Body of pancreas (tissue), 4 donors: ENCODE results near the gene ZNF714. TPM values are rescaled to one million over a fixed set of nuclear protein-coding genes. Genes with fewer than 3 reads are reported as not detected.

Source experiments
- ATAC-seq: fragments of 150-250 bp; one replicate; pipeline ENCODE4 v1.9.1; 2016
- DNase-seq, 4 donors: peaks; one replicate each; pipeline ENCODE4 v3.0.0-alpha.2; 2019
- H3K27ac ChIP-seq, 4 donors: fragments of 200-600 bp; sonication (generic); 1 replicate in 3 of 4; 2 replicates in 1 of 4; pipeline versions ENCODE4 v1.5.1 to v1.6.1; 2016 to 2019; ENCODE audit warnings: mild to moderate bottlenecking in 1 of 4, mixed read lengths in 1 of 4, moderate library complexity in 1 of 4
- H3K27me3 ChIP-seq, 2 donors: fragments of 200-600 bp; sonication (generic); one replicate each; pipeline ENCODE4 v1.6.0; 2016; ENCODE audit warnings: mild to moderate bottlenecking in 1 of 2
- H3K36me3 ChIP-seq, 2 donors: fragments of 200-600 bp; sonication (generic); replicated peaks in 1 of 2; 2 replicates each; pipeline ENCODE4 v1.5.1; 2016; ENCODE audit warnings: low read depth in 2 of 2; ENCODE audit not compliant: insufficient read depth in 1 of 2
- H3K4me1 ChIP-seq: fragments of 200-600 bp; sonication (generic); one replicate; pipeline ENCODE4 v1.6.0; 2016
- H3K4me3 ChIP-seq, 2 donors: fragments of 200-600 bp; sonication (generic); 1 replicate in 1 of 2; 2 replicates in 1 of 2; pipeline ENCODE4 v1.5.1; 2016 to 2019
- H3K9me3 ChIP-seq, 3 donors: fragments of 200-600 bp; sonication (generic); 1 replicate in 2 of 3; 2 replicates in 1 of 3; pipeline ENCODE4 v1.5.1; 2016
- CTCF ChIP-seq, 7 experiments: fragments of 450-650 bp in 4 of 7; fragments of 200-600 bp in 3 of 7; sonication (generic) in 3 of 7; IDR thresholded peaks; one replicate each; pipeline ENCODE4 v1.5.1; 2016 to 2019; ENCODE audit warnings: antibody characterized with exemption in 7 of 7
- POLR2A ChIP-seq, 3 donors: fragments of 450-650 bp; IDR thresholded peaks; one replicate each; pipeline ENCODE4 v1.6.1; 2016; ENCODE audit warnings: antibody characterized with exemption in 3 of 3, mild to moderate bottlenecking in 2 of 3
- WGBS, 2 donors: methylation state at CpG; one replicate each; pipeline ENCODE4 v1.1.5; 2017; 5-methylcytosine and 5-hydroxymethylcytosine counted together
- intact Hi-C: fragments of 100-400 bp; cut with DNase I; formaldehyde crosslinking; loops from one replicate; pipeline ENCODE4 v1.15.1; 2023
- total RNA-seq, 2 donors: library from RNA; depleted of rRNA; stranded (reverse); fragments of >200 nt; gene quantifications; one replicate each; pipeline ENCODE4 v1.1.0, GENCODE V29; 2016

Gene ZNF714
- total RNA-seq, result 10 to 100 TPM in 1 of 2 donors, 1 to 10 TPM in 1; 3.1 to 16.2 TPM

- Histone ChIP-seq H3K4me3 (peak within 1 kb of the TSS; percentile 36 to 74), H3K27me3 (no peaks in the 10 kb centered on the region), H3K27ac (peak within 1 kb of the TSS in 3 of 4 donors; percentile 55 to 82 (median 67)), H3K36me3 (no peaks in the 10 kb centered on the region), H3K4me1 (peaks cover 6% of the 10 kb centered on the region), H3K9me3 (no peaks in the 10 kb centered on the region)
- peak; percentile 100 for ATAC-seq
- TF ChIP-seq POLR2A (IDR thresholded peaks at IDR 0.05) (peak; percentile 19 to 83 (median 82)), CTCF (IDR thresholded peaks at IDR 0.05) (no peak)
- intact Hi-C loops, result no loop called here
- peak; percentile 82 to 94 (median 92) for DNase-seq
- 0% methylated on average over 13 to 38 of the region's 38 CpGs for WGBS, 2 donors
These were observed at the start of gene ZNF714 for GRCh38 chr19:21082011-21082975. Gene ZNF714, plus strand, starts transcription at chr19:21082203. Its CDS starts 16,066 bp downstream, at chr19:21098269.

- ATAC-seq (no peak), DNase-seq (no peak)
- Histone ChIP-seq H3K9me3 (peaks cover 0 to 4% (median 0%) of the 10 kb centered on the region in 3 donors), H3K27me3 (no peaks in the 10 kb centered on the region), H3K36me3 (no peaks in the 10 kb centered on the region), H3K27ac (no peak overlapping the region), H3K4me1 (no peaks in the 10 kb centered on the region), H3K4me3 (no peak overlapping the region)
- TF ChIP-seq CTCF (IDR thresholded peaks at IDR 0.05), result no peak
- no peak for TF ChIP-seq POLR2A (IDR thresholded peaks at IDR 0.05)
- intact Hi-C loops, result no loop called here
These were observed 37.0 kb upstream of the ZNF714 start for GRCh38 chr19:21045028-21045427.

- 96 to 100% methylated on average over 3 of the region's 3 CpGs for WGBS, 2 donors
- Histone ChIP-seq H3K4me1 (no peaks in the 10 kb centered on the region), H3K27ac (no peak overlapping the region), H3K36me3 (peaks cover 0 to 6% of the 10 kb centered on the region in 2 donors), H3K27me3 (no peaks in the 10 kb centered on the region), H3K4me3 (no peak overlapping the region), H3K9me3 (peaks cover 0 to 4% (median 0%) of the 10 kb centered on the region in 3 donors)
- ATAC-seq (no peak), DNase-seq (no peak)
- intact Hi-C loops, result no loop called here
- TF ChIP-seq CTCF (IDR thresholded peaks at IDR 0.05) (no peak), POLR2A (IDR thresholded peaks at IDR 0.05) (no peak)
These were observed 35.5 kb upstream of the ZNF714 start for GRCh38 chr19:21046489-21046888.

GRCh38 chr19:21047716-21048115 lies 34.3 kb upstream of the ZNF714 start:
- Histone ChIP-seq H3K27ac (no peak overlapping the region), H3K27me3 (no peaks in the 10 kb centered on the region), H3K9me3 (peaks cover 0 to 6% (median 0%) of the 10 kb centered on the region in 3 donors), H3K4me3 (no peak overlapping the region), H3K4me1 (no peaks in the 10 kb centered on the region), H3K36me3 (peaks cover 0 to 6% of the 10 kb centered on the region in 2 donors)
- ATAC-seq (no peak), DNase-seq (no peak)
- 88 to 98% methylated on average over 2 of the region's 2 CpGs for WGBS, 2 donors
- intact Hi-C loops, result no loop called here
- no peak for TF ChIP-seq POLR2A (IDR thresholded peaks at IDR 0.05)
- no peak for TF ChIP-seq CTCF (IDR thresholded peaks at IDR 0.05)
